Peyer's patch (tissue), 4 donors: Measurements from ENCODE around the gene SOCS1.

Experiments
- CTCF ChIP-seq, 6 experiments: fragments of 450-650 bp in 4 of 6; fragments of 200-600 bp in 2 of 6; sonication (generic) in 1 of 6; IDR thresholded peaks; one replicate each; pipeline ENCODE4 v1.5.1; 2017 to 2019; ENCODE audit warnings: antibody characterized with exemption in 6 of 6, mild to moderate bottlenecking in 3 of 6, moderate library complexity in 1 of 6
- POLR2A ChIP-seq, 2 donors: fragments of 450-650 bp; IDR thresholded peaks; one replicate each; pipeline ENCODE4 v1.5.1; 2017; ENCODE audit warnings: antibody characterized with exemption in 2 of 2, mild to moderate bottlenecking in 2 of 2, moderate library complexity in 2 of 2

- TF ChIP-seq CTCF (IDR thresholded peaks at IDR 0.05) (no peak), POLR2A (IDR thresholded peaks at IDR 0.05) (no peak)
Observed at GRCh38 chr16:11250091-11250785, 5.8 kb downstream of the SOCS1 start.
